ENCODE results near the gene CTBP1. TPM values are rescaled to one million over a fixed set of nuclear protein-coding genes. Genes with fewer than 3 reads are reported as not detected.

The CTBP1 gene
- polyA plus RNA-seq, 1 donor (not counting 4 experiments of a cell fraction or from before 2014, with no cell fraction given): 46.9 TPM

- H4K20me1 ChIP-seq (ENCODE audit: control insufficient read depth, extremely low read depth, insufficient read depth, low read length): no peaks in the 10 kb centered on the region
- no peak overlapping the region for H3K4me2 ChIP-seq (ENCODE audit: control insufficient read depth, extremely low read depth, insufficient read depth, low read depth, low read length)
- H3K9ac ChIP-seq (ENCODE audit: control insufficient read depth, extremely low read depth, insufficient read depth, low read length): no peak overlapping the region
- DNase-seq (ENCODE audit: low read depth, low spot score): no peak
- no peak overlapping the region for H2AFZ ChIP-seq (ENCODE audit: control insufficient read depth, low read length)
- dilution Hi-C loops (cut with MboI; ENCODE audit: extremely low pct_ligation_motif_present, low sequenced_read_pairs): no loop called here
- FAIRE-seq: no peak
- H3K4me3 ChIP-seq (ENCODE audit: control insufficient read depth in 2 of 3, extremely low read depth in 1 of 3, insufficient read depth in 2 of 3, low read depth in 1 of 3, low read length in 3 of 3): no peak overlapping the region
- no peaks in the 10 kb centered on the region for H3K79me2 ChIP-seq (ENCODE audit: control insufficient read depth, insufficient read depth, low read length)
- peaks cover 3% of the 10 kb centered on the region for H3K4me1 ChIP-seq (ENCODE audit: control insufficient read depth, extremely low read depth, insufficient read depth, low read length)
- H3K27ac ChIP-seq (ENCODE audit: control insufficient read depth, insufficient read depth, low read length): no peak overlapping the region
- no peaks in the 10 kb centered on the region for H3K9me1 ChIP-seq (ENCODE audit: control insufficient read depth, extremely low read depth, insufficient read depth, low read length)
- no peaks in the 10 kb centered on the region for H3K9me3 ChIP-seq (ENCODE audit: control insufficient read depth, low read depth, low read length)
- peaks cover 7% of the 10 kb centered on the region for H3K27me3 ChIP-seq (ENCODE audit: control insufficient read depth, extremely low read depth, insufficient read depth, low read length)
- TF ChIP-seq CTCF (optimal IDR thresholded peaks at IDR 0.05 in 1 of 3, IDR thresholded peaks at IDR 0.05 in 1 of 3, conservative IDR thresholded peaks at IDR 0.05 in 1 of 3; ENCODE audit: extremely low read depth in 1 of 3, insufficient read depth in 2 of 3, low read length in 3 of 3): no peak
- TF ChIP-seq EZH2 (IDR thresholded peaks at IDR 0.05; ENCODE audit: low read length): no peak
- no peaks in the 10 kb centered on the region for H3K36me3 ChIP-seq (ENCODE audit: control insufficient read depth in 2 of 2, extremely low read depth in 1 of 2, insufficient read depth in 2 of 2, low read length in 2 of 2)
Measured at GRCh38 chr4:1204286-1204827, 44.6 kb downstream of the CTBP1 start.

GRCh38 chr4:1203026-1203616 is 45.8 kb downstream of the CTBP1 start:
- peaks cover 7% of the 10 kb centered on the region for H3K27me3 ChIP-seq (ENCODE audit: control insufficient read depth, extremely low read depth, insufficient read depth, low read length)
- H3K4me2 ChIP-seq (ENCODE audit: control insufficient read depth, extremely low read depth, insufficient read depth, low read depth, low read length): no peak overlapping the region
- no peaks in the 10 kb centered on the region for H3K36me3 ChIP-seq (ENCODE audit: control insufficient read depth in 2 of 2, extremely low read depth in 1 of 2, insufficient read depth in 2 of 2, low read length in 2 of 2)
- TF ChIP-seq EZH2 (IDR thresholded peaks at IDR 0.05; ENCODE audit: low read length) (no peak), CTCF (optimal IDR thresholded peaks at IDR 0.05 in 1 of 3, IDR thresholded peaks at IDR 0.05 in 1 of 3, conservative IDR thresholded peaks at IDR 0.05 in 1 of 3; ENCODE audit: extremely low read depth in 1 of 3, insufficient read depth in 2 of 3, low read length in 3 of 3) (no peak)
- H3K4me1 ChIP-seq (ENCODE audit: control insufficient read depth, extremely low read depth, insufficient read depth, low read length): no peaks in the 10 kb centered on the region
- no peak overlapping the region for H3K4me3 ChIP-seq (ENCODE audit: control insufficient read depth in 2 of 3, extremely low read depth in 1 of 3, insufficient read depth in 2 of 3, low read depth in 1 of 3, low read length in 3 of 3)
- no peaks in the 10 kb centered on the region for H3K9me3 ChIP-seq (ENCODE audit: control insufficient read depth, low read depth, low read length)
- H3K9me1 ChIP-seq (ENCODE audit: control insufficient read depth, extremely low read depth, insufficient read depth, low read length): no peaks in the 10 kb centered on the region
- dilution Hi-C loops (cut with MboI; ENCODE audit: extremely low pct_ligation_motif_present, low sequenced_read_pairs): no loop called here
- FAIRE-seq (no peak), DNase-seq (ENCODE audit: low read depth, low spot score) (no peak)
- H2AFZ ChIP-seq (ENCODE audit: control insufficient read depth, low read length): no peak overlapping the region
- H3K9ac ChIP-seq (ENCODE audit: control insufficient read depth, extremely low read depth, insufficient read depth, low read length): no peak overlapping the region
- H3K79me2 ChIP-seq (ENCODE audit: control insufficient read depth, insufficient read depth, low read length): no peaks in the 10 kb centered on the region
- H4K20me1 ChIP-seq (ENCODE audit: control insufficient read depth, extremely low read depth, insufficient read depth, low read length): no peaks in the 10 kb centered on the region
- no peak overlapping the region for H3K27ac ChIP-seq (ENCODE audit: control insufficient read depth, insufficient read depth, low read length)

Data from keratinocyte (primary cell).